Rectal smooth muscle tissue (tissue), 1 donor: Measurements from ENCODE around the gene EOLA1.
"Not testable (repeated sequence)": the region's sequence is repeated elsewhere in the genome, so short reads cannot be mapped to it uniquely, and the experiment has no call there.

Experiments
- H3K27ac ChIP-seq: one replicate; pipeline ENCODE4 v1.7.0; 2013; ENCODE audit warnings: low read depth, low read length, inconsistent platforms
- H3K27me3 ChIP-seq: one replicate; pipeline ENCODE4 v1.7.0; 2013; ENCODE audit warnings: low read length; ENCODE audit not compliant: control insufficient read depth, insufficient read depth
- H3K36me3 ChIP-seq: one replicate; pipeline ENCODE4 v1.7.0; 2013; ENCODE audit warnings: low read length; ENCODE audit not compliant: control insufficient read depth, insufficient read depth
- H3K4me1 ChIP-seq: one replicate; pipeline ENCODE4 v1.7.0; 2013; ENCODE audit warnings: low read length; ENCODE audit not compliant: control insufficient read depth, insufficient read depth
- H3K4me3 ChIP-seq: one replicate; pipeline ENCODE4 v1.7.0; 2013; ENCODE audit warnings: low read length
- H3K9ac ChIP-seq: one replicate; pipeline ENCODE4 v1.7.0; 2013; ENCODE audit warnings: low read length

Gene EOLA1

DNA sequence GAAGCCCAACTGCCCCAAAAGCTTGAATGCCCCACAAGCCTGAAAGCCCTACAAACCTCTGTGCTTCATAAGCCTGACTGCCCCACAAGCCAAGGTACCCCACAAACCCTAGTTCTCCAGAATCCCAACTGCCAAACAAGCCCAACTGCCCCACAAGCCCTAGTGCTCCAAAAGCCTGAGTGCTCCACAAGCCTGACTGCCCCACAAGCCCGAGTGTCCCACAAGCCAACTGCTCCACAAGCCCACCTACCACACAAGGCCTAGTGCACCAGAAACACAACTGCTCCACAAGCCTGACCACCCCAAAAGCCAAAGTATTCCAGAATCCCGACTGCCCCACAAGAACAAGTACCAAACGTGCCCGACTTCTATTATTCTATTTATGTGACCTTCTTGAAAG is 22.5 kb downstream of the EOLA1 start:
- H3K9ac ChIP-seq = no peak overlapping the region
- H3K4me1 ChIP-seq = no peaks in the 10 kb centered on the region
- no peaks in the 10 kb centered on the region for H3K36me3 ChIP-seq
- H3K4me3 ChIP-seq = no peak overlapping the region
- H3K27me3 ChIP-seq = no peaks in the 10 kb centered on the region
- no peak overlapping the region for H3K27ac ChIP-seq

DNA sequence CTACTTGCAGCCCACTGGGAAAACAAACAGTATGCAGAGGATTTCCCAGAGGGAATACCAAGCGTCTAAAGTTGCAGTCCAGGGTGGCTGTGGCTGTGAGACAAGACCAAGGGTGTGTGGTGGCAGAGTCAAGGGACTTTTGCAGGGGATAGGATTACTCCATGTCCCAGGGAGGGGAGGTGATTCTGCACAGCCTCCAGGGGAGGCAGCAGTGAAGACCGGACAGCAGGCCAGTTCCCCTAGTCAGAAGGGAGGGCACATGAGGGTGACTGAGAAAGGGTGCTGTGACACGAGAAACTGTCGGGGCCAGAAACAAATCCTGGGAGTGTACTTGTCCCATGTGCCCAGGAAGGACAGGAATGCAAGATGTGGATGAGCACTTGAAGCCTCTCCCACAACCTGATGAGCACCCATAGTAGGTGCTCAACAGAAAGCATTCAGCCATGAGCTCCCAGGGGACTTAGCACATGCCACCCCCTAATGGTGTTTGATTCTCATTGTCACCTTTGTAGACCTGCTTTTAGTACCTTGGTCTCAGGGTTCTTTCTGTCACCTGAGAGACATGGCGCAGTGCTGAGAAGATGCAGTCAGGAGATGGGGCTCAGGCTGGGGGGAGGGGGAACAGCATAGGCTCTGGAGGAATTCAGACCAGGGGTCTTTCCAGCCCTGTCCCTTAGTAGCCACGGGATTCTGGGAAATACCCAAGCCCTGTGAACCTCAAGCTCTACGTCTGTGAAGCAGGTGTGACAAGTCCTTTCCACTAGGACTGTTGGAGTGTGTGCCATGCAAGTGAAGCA is 27.0 kb downstream of the EOLA1 start:
- no peak overlapping the region for H3K4me3 ChIP-seq
- no peaks in the 10 kb centered on the region for H3K36me3 ChIP-seq
- no peaks in the 10 kb centered on the region for H3K4me1 ChIP-seq
- H3K27ac ChIP-seq = no peak overlapping the region
- H3K9ac ChIP-seq = no peak overlapping the region
- H3K27me3 ChIP-seq = no peaks in the 10 kb centered on the region

- Histone ChIP-seq H3K27ac (no peak overlapping the region), H3K36me3 (no peaks in the 10 kb centered on the region)
Measured at GRCh38 chrX:149568701-149569296, 28.0 kb downstream of the EOLA1 start.

GRCh38 chrX:149569770-149570169 is 29.0 kb downstream of the EOLA1 start:
- Histone ChIP-seq H3K4me1 (no peaks in the 10 kb centered on the region), H3K27me3 (no peaks in the 10 kb centered on the region), H3K9ac (no peak overlapping the region)

More at GRCh38 chrX:149568701-149569296, 28.0 kb downstream of the EOLA1 start:
- H3K4me3 ChIP-seq = no peak overlapping the region
- no peaks in the 10 kb centered on the region for H3K4me1 ChIP-seq
- H3K27me3 ChIP-seq = no peaks in the 10 kb centered on the region
- H3K9ac ChIP-seq = no peak overlapping the region

GRCh38 chrX:149570668-149571067 is 29.9 kb downstream of the EOLA1 start:
- no peaks in the 10 kb centered on the region for H3K4me1 ChIP-seq
- H3K27ac ChIP-seq = no peak overlapping the region
- H3K4me3 ChIP-seq = no peak overlapping the region

More at GRCh38 chrX:149569770-149570169, 29.0 kb downstream of the EOLA1 start:
- H3K27ac ChIP-seq = no peak overlapping the region
- no peaks in the 10 kb centered on the region for H3K36me3 ChIP-seq
- no peak overlapping the region for H3K4me3 ChIP-seq

GRCh38 chrX:149571770-149572169 is 31.0 kb downstream of the EOLA1 start:
- Histone ChIP-seq H3K27me3 (no peaks in the 10 kb centered on the region), H3K4me3 (no peak overlapping the region), H3K9ac (no peak overlapping the region), H3K27ac (no peak overlapping the region), H3K36me3 (no peaks in the 10 kb centered on the region), H3K4me1 (no peaks in the 10 kb centered on the region)

More at GRCh38 chrX:149570668-149571067, 29.9 kb downstream of the EOLA1 start:
- Histone ChIP-seq H3K27me3 (no peaks in the 10 kb centered on the region), H3K9ac (no peak overlapping the region), H3K36me3 (no peaks in the 10 kb centered on the region)

DNA sequence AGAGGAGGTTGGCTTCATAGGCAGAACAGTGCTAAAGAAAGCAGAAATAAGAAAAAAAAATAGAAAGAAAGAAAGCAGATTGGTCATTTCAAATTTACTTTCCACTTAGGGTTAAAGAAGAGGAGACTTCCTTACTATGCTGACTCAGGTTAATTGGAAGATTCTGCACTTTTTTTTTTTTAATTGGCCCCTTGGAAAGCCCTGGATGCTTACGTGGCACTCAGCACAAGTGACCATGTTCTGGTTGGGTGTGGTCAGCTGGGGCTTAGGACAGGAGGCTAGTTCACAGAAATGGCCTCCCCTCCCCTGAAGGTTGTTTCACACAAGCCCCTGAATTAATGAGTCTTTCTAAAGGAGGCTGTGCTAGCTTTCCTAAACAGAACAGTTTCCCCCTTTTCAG is 31.9 kb downstream of the EOLA1 start:
- H3K4me1 ChIP-seq = no peaks in the 10 kb centered on the region
- H3K4me3 ChIP-seq = no peak overlapping the region
- no peak overlapping the region for H3K27ac ChIP-seq
- H3K27me3 ChIP-seq = no peaks in the 10 kb centered on the region
- no peaks in the 10 kb centered on the region for H3K36me3 ChIP-seq
- no peak overlapping the region for H3K9ac ChIP-seq

- not testable (repeated sequence) for H3K4me1 ChIP-seq, H3K27ac ChIP-seq, H3K27me3 ChIP-seq, H3K4me3 ChIP-seq, H3K36me3 ChIP-seq, H3K9ac ChIP-seq
Measured at GRCh38 chrX:149573456-149573855, 32.6 kb downstream of the EOLA1 start.

DNA sequence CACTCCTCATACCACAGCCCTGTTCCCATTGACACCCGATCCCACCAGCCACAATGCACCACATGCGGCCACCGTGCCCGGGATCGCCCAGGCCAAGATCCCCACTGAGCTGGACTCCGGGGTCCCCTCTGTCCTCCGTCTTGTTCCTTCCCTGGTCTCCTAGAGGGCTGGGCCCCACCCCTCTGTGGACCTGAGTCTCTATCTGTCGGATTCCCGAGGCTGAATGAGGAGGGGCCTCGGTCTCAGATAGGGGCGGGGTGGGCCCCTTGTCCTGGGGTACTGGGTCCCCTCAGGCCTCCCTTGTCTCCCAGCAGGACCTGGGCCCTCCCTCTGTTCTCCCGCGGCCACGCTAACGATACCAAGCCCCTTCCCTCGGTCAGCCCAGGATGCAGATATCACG is 44.8 kb downstream of the EOLA1 start:
- H3K27ac ChIP-seq, H3K4me3 ChIP-seq, H3K36me3 ChIP-seq, H3K9ac ChIP-seq, H3K27me3 ChIP-seq, H3K4me1 ChIP-seq: not testable (repeated sequence)

DNA sequence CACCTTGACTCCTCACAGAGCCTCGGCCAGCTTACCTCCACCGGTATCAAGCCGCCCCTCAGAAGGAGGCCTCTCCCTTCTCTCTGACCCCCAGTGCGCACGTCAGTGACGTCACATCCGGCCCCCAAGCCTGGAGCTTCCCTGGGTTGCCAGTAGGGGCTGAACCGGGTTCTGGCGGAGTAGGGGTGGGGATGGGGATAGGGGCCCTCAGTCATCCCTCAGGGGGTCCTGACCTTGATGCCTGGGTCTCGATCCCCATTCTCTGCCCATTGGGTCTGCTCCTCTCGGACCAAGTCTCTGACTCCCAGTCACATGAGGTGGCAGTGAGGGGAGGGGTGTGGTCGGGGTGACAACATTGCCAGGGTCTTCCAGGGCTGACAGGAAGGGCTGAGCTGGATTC is 46.5 kb downstream of the EOLA1 start, which contains the start of gene MAGEA9B:
MAGEA9B (minus strand) TSS at position 101 of the 400 bp plus-strand sequence. CDS start 4,280 bp downstream, outside the sequence.
- not testable (repeated sequence) for H3K4me3 ChIP-seq, H3K4me1 ChIP-seq, H3K9ac ChIP-seq, H3K36me3 ChIP-seq, H3K27ac ChIP-seq, H3K27me3 ChIP-seq

- not testable (repeated sequence) for H3K27ac ChIP-seq, H3K4me3 ChIP-seq, H3K4me1 ChIP-seq, H3K36me3 ChIP-seq, H3K9ac ChIP-seq, H3K27me3 ChIP-seq
Measured at GRCh38 chrX:149590993-149591392, 50.2 kb downstream of the EOLA1 start.

- not testable (repeated sequence) for H3K27me3 ChIP-seq, H3K4me3 ChIP-seq, H3K27ac ChIP-seq, H3K4me1 ChIP-seq, H3K9ac ChIP-seq, H3K36me3 ChIP-seq
Measured at GRCh38 chrX:149595214-149595613, 54.4 kb downstream of the EOLA1 start, which contains the start of gene HSFX2. HSFX2 (minus strand) TSS chrX:149595314; CDS start chrX:149594700, 614 bp downstream.

- not testable (repeated sequence) for H3K27ac ChIP-seq, H3K4me1 ChIP-seq, H3K4me3 ChIP-seq
Measured at GRCh38 chrX:149595943-149596342, 55.1 kb downstream of the EOLA1 start.

More at GRCh38 chrX:149595943-149596342, 55.1 kb downstream of the EOLA1 start:
- not testable (repeated sequence) for H3K27me3 ChIP-seq, H3K9ac ChIP-seq, H3K36me3 ChIP-seq
